PC-9 (cell line): Measurements from ENCODE around the gene PLA2G3. TPM values are rescaled to one million over a fixed set of nuclear protein-coding genes. Genes with fewer than 3 reads are reported as not detected.

Experiments
- BruUV-seq: library from RNA; stranded (reverse); fragments of 400-500 nt; replicated peaks from 2 replicates; lab custom pipeline; 2021; lab: Mats Ljungman, UMichigan
- CTCF ChIA-PET: fragments of 300-600 bp; sonication (Branson Sonifier 250); formaldehyde crosslinking; loops from one replicate; lab custom pipeline; 2022; ENCODE audit warnings: antibody characterized with exemption; lab: Charles Lee
- POLR2A ChIA-PET: fragments of 300-600 bp; sonication (Branson Sonifier 250); formaldehyde crosslinking; loops from one replicate; lab custom pipeline; 2022; ENCODE audit warnings: antibody characterized with exemption; ENCODE audit not compliant: unreplicated experiment; lab: Charles Lee
- DNase-seq, 2 experiments: peaks; one replicate each; pipeline versions ENCODE4 v3.0.0 to v3.0.0-alpha.2; 2015 to 2022; ENCODE audit warnings: mixed read lengths in 1 of 2
- H2AFZ ChIP-seq: fragments of 200-600 bp; sonication (generic); 2 replicates; pipeline ENCODE4 v1.8.1; 2017; ENCODE audit warnings: antibody characterized with exemption
- H3F3A ChIP-seq: fragments of 200-600 bp; sonication (generic); 2 replicates; pipeline ENCODE4 v1.8.1; 2017; ENCODE audit warnings: antibody characterized with exemption, mild to moderate bottlenecking, low read depth; ENCODE audit not compliant: insufficient read depth
- H3K27ac ChIP-seq: fragments of 200-600 bp; sonication (generic); 2 replicates; pipeline ENCODE4 v1.6.1; 2016; ENCODE audit warnings: mixed run types
- H3K27me3 ChIP-seq: fragments of 200-600 bp; sonication (generic); 2 replicates; pipeline ENCODE4 v1.6.1; 2016; ENCODE audit warnings: low read depth, mixed run types; ENCODE audit not compliant: insufficient read depth
- H3K36me3 ChIP-seq: fragments of 200-600 bp; sonication (generic); 2 replicates; pipeline ENCODE4 v1.6.1; 2016; ENCODE audit warnings: low read depth, mixed run types
- H3K4me1 ChIP-seq: fragments of 200-600 bp; sonication (generic); replicated peaks from 2 replicates; pipeline ENCODE4 v1.6.1; 2016; ENCODE audit warnings: mixed run types; ENCODE audit not compliant: insufficient read depth
- H3K4me2 ChIP-seq: fragments of 200-600 bp; sonication (generic); 2 replicates; pipeline ENCODE4 v1.6.1; 2017; ENCODE audit warnings: mixed run types
- H3K4me3 ChIP-seq: fragments of 200-600 bp; sonication (generic); 2 replicates; pipeline ENCODE4 v1.6.1; 2016; ENCODE audit warnings: mixed run types
- H3K79me2 ChIP-seq: fragments of 200-600 bp; sonication (generic); 2 replicates; pipeline ENCODE4 v1.6.1; 2017; ENCODE audit warnings: low read depth, mixed run types
- H3K9me2 ChIP-seq: fragments of 200-600 bp; sonication (generic); 2 replicates; pipeline ENCODE4 v1.8.1; 2017; ENCODE audit warnings: mild to moderate bottlenecking; ENCODE audit not compliant: insufficient read depth
- H3K9me3 ChIP-seq: fragments of 200-600 bp; sonication (generic); 2 replicates; pipeline ENCODE4 v1.8.1; 2016; ENCODE audit warnings: low read depth; ENCODE audit not compliant: insufficient read depth
- H4K20me1 ChIP-seq: fragments of 200-600 bp; sonication (generic); 2 replicates; pipeline ENCODE4 v1.8.1; 2017; ENCODE audit not compliant: insufficient read depth
- EZH2 ChIP-seq: fragments of 200-600 bp; sonication (generic); IDR thresholded peaks from 2 replicates; pipeline ENCODE4 v1.8.0; 2017; ENCODE audit warnings: antibody characterized with exemption, low read depth
- intact Hi-C: fragments of 100-400 bp; cut with micrococcal nuclease; formaldehyde crosslinking; loops from one replicate; pipeline ENCODE4 v1.10.0; 2022; ENCODE audit not compliant: unreplicated experiment
- total RNA-seq: library from RNA; stranded (reverse); gene quantifications from 2 replicates; pipeline ENCODE4 v1.2.3, GENCODE V29; 2021
- TF ChIP-seq, protein P1 (sequence below): fragments of 200-600 bp; sonication (generic); conservative IDR thresholded peaks from 2 replicates; pipeline ENCODE4 v1.6.1; 2017; ENCODE audit warnings: mixed run types, antibody characterized with exemption, mild to moderate bottlenecking, moderate library complexity

Gene PLA2G3
- total RNA-seq, 1 experiment from 2014 or later, result not detected

DNA sequence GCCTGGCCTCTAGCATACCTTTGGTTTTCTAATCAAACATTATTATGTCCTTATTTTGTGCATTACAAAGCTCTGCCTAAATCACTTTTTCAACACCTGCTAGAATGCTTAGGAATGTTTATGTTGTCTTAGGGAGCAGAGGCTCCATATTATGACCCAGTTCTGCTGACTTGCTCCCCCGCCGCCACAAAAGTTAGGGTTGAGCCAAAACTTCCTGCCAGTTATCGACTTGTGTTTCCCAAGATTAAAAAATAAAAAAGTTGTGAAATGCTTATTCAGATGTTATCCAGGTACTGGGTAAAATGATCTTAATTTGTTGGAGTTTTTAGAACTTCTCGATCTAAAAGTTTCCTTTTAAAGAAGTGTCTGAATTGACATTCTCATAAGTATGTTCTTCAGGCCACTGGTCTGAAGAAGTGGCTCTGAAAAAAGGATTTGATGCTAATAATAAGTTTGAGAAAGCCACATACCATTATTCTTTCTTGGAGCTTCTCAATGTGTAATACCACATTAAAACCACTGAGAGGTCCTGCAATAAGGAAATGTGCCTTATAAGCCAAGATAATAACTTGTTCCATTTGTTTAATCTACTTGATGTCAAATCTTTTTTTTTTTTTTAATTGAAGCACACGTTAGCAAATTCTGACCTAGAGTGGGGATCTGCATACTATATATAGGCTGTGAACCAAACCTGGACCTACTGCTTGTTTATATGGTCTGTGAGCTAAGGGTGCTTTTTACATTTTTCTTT, 21.9 kb upstream of the PLA2G3 start:
- H2AFZ ChIP-seq, result no peak overlapping the region
- H3K36me3 ChIP-seq, result 0 out of 2 replicates have a peak, but pooled peaks cover 3% of the 10 kb centered on the region
- peak overlapping the region; percentile 20; the same call in 1 of the 2 replicates for H3K4me2 ChIP-seq
- peaks cover 19% of the 10 kb centered on the region for H3K4me1 ChIP-seq
- DNase-seq, result no peak
- intact Hi-C loops, result no loop called here
- ChIA-PET POLR2A (interaction anchor here (0.7 kb wide), 1 partner anchor 70 kb away, joined by 4 read pairs; no protein-coding TSS in a partner anchor), CTCF (interaction anchor here (0.7 kb wide), 3 partner anchors 71 to 157 kb away, joined by 3 to 4 read pairs (median 3); no protein-coding TSS in a partner anchor)
- peaks cover 15% of the 10 kb centered on the region; the same call in 1 of the 2 replicates for H3F3A ChIP-seq
- BruUV-seq, result no TSS peak
- H3K79me2 ChIP-seq, result peaks cover 38% of the 10 kb centered on the region
- H3K9me2 ChIP-seq, result no peaks in the 10 kb centered on the region
- H3K27ac ChIP-seq, result no peak overlapping the region
- H3K4me3 ChIP-seq, result no peak overlapping the region
- TF ChIP-seq, protein P1, sequence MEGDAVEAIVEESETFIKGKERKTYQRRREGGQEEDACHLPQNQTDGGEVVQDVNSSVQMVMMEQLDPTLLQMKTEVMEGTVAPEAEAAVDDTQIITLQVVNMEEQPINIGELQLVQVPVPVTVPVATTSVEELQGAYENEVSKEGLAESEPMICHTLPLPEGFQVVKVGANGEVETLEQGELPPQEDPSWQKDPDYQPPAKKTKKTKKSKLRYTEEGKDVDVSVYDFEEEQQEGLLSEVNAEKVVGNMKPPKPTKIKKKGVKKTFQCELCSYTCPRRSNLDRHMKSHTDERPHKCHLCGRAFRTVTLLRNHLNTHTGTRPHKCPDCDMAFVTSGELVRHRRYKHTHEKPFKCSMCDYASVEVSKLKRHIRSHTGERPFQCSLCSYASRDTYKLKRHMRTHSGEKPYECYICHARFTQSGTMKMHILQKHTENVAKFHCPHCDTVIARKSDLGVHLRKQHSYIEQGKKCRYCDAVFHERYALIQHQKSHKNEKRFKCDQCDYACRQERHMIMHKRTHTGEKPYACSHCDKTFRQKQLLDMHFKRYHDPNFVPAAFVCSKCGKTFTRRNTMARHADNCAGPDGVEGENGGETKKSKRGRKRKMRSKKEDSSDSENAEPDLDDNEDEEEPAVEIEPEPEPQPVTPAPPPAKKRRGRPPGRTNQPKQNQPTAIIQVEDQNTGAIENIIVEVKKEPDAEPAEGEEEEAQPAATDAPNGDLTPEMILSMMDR, result no peak; the same call in 1 of the 2 replicates
- TF ChIP-seq EZH2, result no peak
- no peaks in the 10 kb centered on the region for H3K27me3 ChIP-seq
- H3K9me3 ChIP-seq, result no peaks in the 10 kb centered on the region
- peaks cover 4% of the 10 kb centered on the region; the same call in 1 of the 2 replicates for H4K20me1 ChIP-seq

DNA sequence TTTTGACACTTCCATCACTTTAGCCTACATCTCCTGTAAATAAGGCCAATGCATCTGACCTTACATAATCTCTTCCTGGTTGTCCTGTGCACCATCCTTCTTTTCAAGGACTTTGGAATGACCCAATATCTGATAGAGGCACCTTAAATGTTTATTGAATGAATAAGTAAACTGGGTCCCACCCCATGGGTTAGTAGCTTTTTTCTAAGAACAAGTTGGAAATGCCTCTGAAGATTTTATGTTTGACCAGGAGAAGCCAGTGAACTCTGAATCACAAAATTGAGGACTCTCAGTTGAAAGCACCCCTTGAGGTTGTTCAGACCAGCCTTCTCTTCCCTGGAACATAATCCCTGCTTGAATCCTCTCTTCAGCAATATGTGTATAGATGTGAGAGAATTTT, 21.1 kb upstream of the PLA2G3 start:
- no peak overlapping the region for H3K27ac ChIP-seq
- H4K20me1 ChIP-seq, result peaks cover 4% of the 10 kb centered on the region; the same call in 1 of the 2 replicates
- no peak for TF ChIP-seq EZH2
- TF ChIP-seq, protein P1, result no peak
- peaks cover 19% of the 10 kb centered on the region for H3K4me1 ChIP-seq
- H3K27me3 ChIP-seq, result no peaks in the 10 kb centered on the region
- H3K4me3 ChIP-seq, result peak overlapping the region; percentile 90
- CTCF ChIA-PET, result interaction anchor here (0.6 kb wide), 1 partner anchor 526 kb away, joined by 4 read pairs; the partner anchor contains the start of gene SLC35E4
- BruUV-seq, result no TSS peak
- peaks cover 15% of the 10 kb centered on the region; the same call in 1 of the 2 replicates for H3F3A ChIP-seq
- H2AFZ ChIP-seq, result no peak overlapping the region
- H3K9me3 ChIP-seq, result no peaks in the 10 kb centered on the region
- no peaks in the 10 kb centered on the region for H3K9me2 ChIP-seq
- peak overlapping the region; percentile 96 for H3K4me2 ChIP-seq
- H3K79me2 ChIP-seq, result peaks cover 38% of the 10 kb centered on the region
- 0 out of 2 replicates have a peak, but pooled peaks cover 3% of the 10 kb centered on the region for H3K36me3 ChIP-seq
- DNase-seq, result no peak
- POLR2A ChIA-PET, result no interaction called here
- intact Hi-C loops, result no loop called here

DNA sequence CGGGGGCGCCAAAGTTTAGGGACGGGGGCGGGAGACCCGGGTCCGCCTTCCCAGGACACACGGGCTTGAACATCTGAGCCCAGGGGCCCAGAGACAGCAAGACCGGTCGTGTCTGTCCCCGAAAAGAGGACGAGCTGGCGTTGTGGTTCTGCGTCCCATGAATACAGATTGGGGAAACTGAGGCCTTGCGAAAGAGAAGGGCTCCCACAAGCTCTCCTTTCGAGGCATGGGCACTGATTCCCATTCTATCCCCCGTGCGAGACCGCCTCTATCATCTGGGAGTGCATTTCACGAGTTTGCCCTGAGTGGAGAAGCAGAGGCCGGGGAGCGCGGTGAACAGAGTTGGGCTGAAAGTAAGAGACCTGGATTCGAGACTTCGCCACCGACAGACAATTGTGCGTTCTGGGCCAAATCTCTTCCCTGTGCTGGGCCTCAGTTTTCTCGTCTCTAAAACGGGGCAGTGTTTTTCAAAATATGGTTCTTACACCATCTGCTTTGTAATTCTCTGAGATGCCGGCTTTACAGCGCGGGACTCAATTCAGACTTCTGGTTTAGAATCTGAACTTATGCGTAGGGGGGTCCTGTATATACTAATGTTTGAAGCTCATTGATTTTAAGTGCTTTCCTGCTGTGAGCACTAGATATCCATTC, 20.1 kb upstream of the PLA2G3 start:
- peaks cover 4% of the 10 kb centered on the region; the same call in 1 of the 2 replicates for H4K20me1 ChIP-seq
- H3K9me2 ChIP-seq, result no peaks in the 10 kb centered on the region
- H3K9me3 ChIP-seq, result no peaks in the 10 kb centered on the region
- peaks cover 19% of the 10 kb centered on the region for H3K4me1 ChIP-seq
- BruUV-seq, result TSS peak; percentile 57
- TF ChIP-seq, protein P1, result no peak
- no peak for TF ChIP-seq EZH2
- H3K27ac ChIP-seq, result no peak overlapping the region
- H2AFZ ChIP-seq, result peak overlapping the region; percentile 100
- peaks cover 35% of the 10 kb centered on the region for H3K79me2 ChIP-seq
- H3F3A ChIP-seq, result peaks cover 15% of the 10 kb centered on the region; the same call in 1 of the 2 replicates
- intact Hi-C loops, result loop anchor here (1.0 kb wide), 1 partner anchor 132 kb away; the partner anchor contains the start of gene PIK3IP1
- ChIA-PET POLR2A (interaction anchor here (0.8 kb wide), 1 partner anchor 502 kb away, joined by 5 read pairs; the partner anchor contains the start of gene PISD), CTCF (no interaction called here)
- H3K27me3 ChIP-seq, result no peaks in the 10 kb centered on the region
- peak overlapping the region; percentile 96 for H3K4me2 ChIP-seq
- no peak for DNase-seq
- H3K4me3 ChIP-seq, result peak overlapping the region; percentile 90
- H3K36me3 ChIP-seq, result 0 out of 2 replicates have a peak, but pooled peaks cover 3% of the 10 kb centered on the region
